GM19468 (cell line): ENCODE results near the gene CHCHD6.

ENCODE experiments used
- ATAC-seq: cut with Tn5 transposase; IDR thresholded peaks from one replicate; pipeline ENCODE4 v1.9.1; 2021; ENCODE audit warnings: mild to moderate bottlenecking, moderate library complexity, moderate number of reproducible peaks; ENCODE audit not compliant: unreplicated experiment; ENCODE audit errors: extremely low read depth

Gene CHCHD6

DNA sequence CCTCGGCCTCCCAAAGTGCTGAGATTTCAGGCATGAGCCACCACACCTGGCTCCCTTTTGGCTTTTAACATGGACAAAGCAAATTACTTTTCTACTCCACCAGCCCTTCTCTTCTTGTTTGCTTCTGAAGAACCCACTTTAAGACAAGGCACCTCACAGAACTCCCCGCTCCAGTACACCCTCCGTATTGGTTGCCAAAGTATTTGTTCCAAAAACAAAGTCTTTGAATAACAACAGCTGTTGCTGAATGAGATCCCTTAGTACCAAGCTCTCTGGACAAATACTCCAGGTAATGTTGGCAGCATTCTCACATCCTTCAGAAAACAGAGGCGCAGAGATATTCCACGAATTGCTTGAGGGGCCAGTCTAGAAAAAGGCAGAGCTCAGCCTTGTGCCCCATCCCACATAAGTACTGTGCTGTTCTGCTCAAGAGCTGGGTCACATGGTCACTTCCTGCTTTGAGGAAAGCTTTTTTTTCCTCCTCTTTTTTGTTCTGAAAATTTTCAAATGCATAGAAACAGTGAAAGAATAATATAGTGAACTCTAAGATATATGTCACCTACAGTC lies 7.3 kb upstream of the CHCHD6 start:
- ATAC-seq: no peak

DNA sequence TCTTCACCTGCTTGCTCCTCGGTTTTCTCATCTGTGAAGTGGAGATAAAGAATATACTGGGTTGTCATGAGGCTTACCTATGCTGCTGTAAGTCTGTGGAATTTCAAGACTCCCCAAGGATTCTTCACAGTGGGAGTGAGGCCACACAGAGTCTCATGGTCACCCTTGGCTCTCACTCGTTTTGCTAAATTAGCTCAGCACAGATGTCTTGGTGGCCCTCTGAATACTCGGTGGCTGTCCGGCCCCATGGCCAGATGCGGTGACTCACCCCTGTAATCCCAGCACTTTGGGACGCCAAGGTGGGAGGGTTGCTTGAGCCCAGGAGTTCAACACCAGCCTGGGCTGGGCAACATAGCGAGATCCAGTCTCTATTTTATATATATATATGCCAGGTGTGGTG lies 5.0 kb upstream of the CHCHD6 start:
- no peak for ATAC-seq

DNA sequence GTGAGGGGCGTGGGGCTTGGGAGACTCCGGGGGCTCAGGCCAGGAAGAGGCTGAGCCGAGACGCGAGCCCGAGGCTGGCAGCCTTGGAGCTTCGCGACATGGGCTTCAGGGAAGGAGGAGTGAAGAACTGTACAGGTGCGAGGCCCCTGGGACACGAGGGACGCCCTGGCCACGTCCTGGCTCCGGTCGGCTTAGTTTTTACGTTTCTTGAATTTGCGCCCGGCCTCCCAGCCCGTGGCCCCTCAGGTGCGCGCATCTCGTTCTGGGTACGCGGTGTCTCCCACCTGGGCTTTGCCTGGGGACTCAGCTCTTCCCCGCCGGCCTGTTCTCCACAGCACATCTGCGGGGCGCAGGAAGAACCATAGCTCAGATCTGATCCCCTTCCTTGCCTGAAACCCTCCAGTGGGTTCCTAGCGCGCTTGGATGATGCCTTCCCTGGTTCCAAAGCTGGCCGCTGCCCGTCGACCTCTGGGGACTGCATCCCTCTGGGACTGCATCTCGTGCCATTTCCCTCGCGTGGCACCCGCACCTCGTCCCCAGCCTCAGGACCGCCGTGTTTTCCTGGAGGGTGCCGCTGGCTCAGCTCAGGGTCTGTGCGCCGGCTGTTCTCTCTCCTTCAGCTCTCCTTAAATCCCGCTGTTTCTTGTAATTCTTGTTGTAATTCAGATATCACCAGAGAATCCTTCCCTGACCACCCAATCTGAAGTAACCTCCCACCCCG lies 614 bp downstream of the CHCHD6 start:
- no peak for ATAC-seq

DNA sequence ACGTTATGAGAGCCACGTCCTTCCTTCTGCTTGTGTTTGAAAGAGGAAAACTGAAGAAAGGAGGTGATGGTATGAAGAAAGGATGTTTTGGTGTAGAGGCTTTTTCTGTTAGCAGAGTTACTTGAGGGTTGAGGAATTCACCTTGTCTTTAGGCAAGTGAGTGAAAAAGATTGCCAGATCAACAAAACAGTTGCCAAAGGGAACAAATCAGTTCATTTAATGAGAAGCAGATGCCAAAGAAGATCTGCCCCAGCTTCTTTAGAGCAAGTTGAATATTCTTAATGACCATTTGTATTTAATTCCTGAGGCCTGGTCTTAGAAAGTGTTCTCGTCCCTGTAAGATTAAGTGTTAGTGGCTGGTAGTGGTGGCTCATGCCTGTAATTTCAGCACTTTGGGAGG lies 2.6 kb downstream of the CHCHD6 start:
- ATAC-seq: no peak

DNA sequence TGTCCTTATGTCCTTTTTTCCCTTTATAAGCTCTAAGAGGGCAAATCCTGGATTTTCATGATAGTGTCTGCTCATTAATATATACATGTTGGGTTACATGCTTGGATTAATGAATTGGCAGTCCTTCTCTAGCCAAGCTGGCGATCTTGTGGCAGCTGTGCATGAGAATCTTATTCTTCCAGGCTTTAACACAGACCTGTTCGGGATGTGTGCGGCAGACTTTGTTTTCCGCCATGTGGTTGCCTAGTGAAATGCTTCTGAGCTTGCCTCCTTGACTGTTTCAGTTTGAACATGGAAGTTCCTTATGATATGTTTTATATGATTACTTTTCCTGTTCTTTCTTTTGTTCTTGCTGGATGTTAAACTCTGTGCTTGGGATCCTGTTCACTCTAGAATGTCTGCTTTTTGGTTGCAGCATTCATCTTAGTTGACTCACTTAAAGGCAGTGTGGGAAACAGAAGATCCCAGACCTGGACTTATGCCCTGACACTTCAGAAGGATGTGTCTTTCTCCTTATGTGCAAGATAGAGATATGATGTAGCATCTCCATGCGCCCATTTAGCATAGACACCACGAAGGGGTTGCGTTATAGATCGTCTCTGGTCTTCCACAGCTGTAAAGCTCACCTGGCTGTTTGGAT lies 7.2 kb downstream of the CHCHD6 start:
- no peak for ATAC-seq

DNA sequence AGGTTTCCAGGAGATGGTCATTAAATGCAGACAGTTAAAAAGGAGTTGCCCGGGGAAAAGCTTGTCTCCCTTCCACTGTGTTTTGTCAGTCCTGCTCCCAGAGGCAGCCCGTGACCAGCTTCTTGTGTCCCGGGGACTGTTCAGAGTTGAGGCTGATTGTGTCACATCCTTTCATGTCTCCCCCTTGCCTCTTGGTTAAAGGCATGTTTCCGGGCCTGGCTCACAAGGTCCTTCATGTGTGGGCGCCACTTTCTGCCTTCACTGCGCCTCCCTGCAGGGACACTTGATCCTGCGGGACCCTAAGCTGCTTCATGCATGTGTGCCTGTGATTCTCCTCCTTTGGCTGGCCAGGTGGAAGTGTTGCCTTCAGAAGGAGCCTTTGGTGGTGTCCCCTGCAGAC lies 9.2 kb downstream of the CHCHD6 start:
- ATAC-seq: no peak

DNA sequence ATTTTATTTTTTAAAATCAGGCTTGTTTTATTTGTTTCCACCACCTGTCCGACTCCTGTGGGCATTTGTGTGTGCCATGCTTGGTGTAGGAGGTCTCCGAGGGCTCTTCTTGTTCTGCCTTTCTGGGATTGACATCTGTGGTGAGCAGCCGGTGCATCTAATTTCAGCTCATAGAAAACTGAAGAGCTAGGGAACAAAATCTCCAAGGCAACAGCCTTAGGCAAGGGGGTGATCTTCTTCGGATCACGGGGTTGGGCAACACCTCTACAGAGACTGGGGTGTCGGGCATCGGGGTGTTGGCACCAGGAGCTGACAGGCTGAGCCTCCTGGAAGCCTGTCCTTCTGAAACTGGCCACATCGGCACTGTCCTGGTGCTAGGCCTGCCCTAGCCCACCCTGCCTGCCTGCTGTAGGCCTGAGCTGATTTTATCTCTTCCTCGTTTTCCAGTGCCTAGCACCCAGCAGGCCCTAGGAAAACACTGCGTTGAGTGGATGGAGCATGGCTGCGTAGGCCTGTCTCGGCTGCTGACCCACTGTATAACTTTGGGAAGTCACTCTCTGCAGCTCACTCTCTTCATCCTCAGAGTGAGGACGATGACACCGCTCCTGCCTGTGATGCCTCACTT lies 10.3 kb downstream of the CHCHD6 start:
- no peak for ATAC-seq

DNA sequence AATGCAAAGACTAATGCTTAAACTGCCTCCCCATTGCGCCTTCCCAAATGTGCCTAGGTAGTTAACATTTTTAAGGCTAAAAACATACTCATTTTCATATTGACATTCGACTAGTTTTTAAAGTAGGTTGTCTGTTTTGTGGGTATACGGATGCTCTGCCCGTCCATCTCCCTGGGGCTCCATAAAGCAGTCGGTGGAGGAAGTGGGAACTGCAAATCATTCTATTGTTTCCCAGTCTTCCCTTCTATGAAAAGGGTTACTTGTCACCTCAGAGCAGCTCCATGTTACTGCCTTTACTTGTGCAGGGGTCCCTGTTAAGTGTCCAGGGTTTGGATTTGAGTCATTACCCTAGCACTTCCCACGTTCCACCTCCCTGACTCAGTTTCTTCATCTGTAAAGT lies 10.9 kb downstream of the CHCHD6 start:
- no peak for ATAC-seq

DNA sequence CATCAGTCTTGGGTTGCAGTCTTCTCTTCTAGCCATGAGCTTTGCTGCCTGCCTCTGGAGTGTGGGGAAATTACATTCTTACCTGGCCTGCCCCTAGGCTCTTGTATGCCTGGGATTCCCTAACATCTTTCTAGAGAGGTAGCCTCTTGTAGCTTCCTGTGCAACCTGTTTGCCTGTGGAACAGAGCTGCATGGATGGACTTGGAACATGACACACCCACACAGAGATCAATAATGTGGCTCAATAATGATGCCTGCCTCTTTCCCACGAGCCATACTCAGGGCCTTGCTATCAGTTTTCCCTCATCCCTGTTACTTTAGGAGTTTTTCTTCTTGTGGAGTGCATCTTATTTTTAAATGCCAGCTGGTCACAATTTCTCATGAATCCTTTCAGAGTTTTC lies 11.4 kb downstream of the CHCHD6 start:
- no peak for ATAC-seq

DNA sequence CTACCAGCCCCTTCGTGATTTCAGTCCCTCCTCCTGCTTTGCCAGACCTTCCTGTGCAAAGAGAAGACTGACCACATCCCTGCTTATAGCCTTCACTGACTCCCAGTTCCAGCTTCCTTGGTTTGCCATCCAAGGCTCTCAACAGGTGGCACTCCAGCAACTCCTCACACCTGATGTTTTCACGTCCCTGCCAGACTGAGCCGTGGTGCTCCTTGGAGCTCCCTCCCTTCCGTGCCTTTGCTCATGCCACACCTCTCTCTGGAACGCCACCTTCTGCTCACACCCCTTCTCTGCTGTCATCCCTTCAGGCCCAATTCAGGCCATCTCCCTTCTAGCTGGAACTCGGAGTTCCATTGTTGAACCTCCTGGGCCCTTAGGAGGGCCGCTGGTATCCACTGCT lies 12.0 kb downstream of the CHCHD6 start:
- ATAC-seq: no peak

DNA sequence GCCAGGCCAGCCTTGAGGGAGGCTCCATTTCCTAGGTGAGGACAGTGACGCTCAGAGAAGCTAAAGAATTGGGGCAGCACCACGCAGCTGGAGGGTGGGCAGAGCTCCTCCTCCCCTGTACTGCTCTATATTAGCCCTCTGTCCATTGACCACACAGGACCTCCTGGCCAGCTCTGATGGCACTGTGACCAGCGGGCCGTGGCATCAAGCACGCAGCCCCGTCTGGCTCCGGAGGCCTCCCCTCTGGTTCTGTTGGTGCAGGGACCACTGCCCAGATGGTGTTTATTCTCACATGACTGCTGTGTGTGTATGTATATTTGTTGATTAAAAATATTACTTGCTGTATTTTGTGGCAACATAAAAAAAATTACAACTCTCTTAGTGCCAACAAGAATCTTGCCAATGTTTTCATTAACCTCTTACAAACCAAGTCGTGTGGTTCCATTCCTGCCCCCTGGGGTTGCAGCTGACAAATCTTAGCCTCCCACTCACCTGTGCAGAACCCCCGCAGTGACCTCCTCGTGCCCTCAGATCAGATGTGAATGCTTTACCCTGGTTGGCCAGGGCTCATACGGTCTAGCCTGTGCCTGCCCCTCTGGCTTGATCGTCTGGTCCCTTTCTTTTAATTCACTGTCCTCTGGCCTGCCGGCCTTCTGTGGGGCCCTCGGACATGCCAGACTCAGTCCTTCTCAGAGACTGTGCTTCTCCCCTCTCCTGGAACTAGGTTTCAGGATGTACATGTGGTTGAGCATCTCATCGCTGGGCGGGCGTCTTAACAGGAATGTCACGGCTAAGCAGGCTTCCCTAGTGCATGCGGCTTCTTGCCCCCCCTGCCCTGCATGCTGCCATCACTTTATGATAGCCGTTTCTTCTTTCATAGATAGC lies 14.8 kb downstream of the CHCHD6 start:
- no peak for ATAC-seq

DNA sequence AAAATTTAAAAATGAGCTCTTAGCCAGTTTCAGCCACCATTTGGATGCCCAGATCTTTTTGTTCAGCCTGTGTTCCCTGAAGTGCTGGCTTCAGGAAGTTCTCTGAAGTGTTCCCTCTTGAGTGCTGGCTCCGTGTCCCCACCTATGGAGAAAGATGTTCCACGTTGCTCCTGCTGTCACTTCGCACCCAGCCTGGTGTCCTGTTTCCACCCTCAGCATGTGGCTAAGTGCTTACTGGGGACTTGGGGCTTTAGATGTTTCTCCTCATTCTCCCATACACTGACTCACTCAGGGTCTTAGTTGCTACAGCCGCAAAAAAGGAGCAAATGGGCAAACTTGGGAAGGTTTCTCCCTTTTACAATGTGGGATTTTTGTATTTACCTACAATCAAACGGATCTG lies 16.6 kb downstream of the CHCHD6 start:
- no peak for ATAC-seq

DNA sequence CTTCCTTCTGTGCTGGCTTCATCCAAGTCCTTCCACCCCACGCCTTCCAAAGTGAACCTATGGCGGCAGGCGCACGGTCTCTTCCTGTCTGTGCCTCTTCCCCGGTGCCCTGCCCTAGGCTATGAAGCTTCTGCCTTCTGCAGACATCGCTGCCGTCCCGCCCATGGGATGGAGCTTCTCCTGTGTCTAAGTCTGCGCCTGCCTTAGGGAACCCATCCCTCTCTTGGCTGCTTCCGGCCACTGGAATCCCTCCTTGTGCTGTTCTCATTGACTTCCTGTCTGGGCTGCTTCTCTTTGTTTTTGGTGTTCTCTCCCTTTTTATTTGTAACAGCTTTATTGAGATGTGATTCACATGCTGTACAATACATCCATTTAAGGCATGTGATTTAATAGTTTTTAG lies 17.2 kb downstream of the CHCHD6 start:
- ATAC-seq: no peak

DNA sequence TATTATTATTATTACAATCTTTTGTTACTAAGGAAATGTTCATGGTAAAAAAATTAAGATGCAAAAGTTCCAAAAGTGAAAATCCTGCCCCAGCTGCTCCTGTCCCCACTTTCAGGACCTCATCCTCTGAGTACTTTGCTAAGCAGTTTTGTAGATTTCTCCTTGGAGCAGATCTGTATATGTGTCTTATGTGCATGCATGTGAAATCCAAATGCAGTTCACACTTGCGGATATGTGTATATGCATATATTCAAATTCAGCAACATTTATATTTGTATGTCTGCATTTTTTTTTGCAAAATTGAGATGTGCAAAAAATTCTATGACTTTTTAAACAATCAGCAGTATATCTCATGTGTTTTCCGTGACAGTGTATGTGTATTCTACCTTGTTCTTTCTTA lies 19.2 kb downstream of the CHCHD6 start:
- no peak for ATAC-seq

DNA sequence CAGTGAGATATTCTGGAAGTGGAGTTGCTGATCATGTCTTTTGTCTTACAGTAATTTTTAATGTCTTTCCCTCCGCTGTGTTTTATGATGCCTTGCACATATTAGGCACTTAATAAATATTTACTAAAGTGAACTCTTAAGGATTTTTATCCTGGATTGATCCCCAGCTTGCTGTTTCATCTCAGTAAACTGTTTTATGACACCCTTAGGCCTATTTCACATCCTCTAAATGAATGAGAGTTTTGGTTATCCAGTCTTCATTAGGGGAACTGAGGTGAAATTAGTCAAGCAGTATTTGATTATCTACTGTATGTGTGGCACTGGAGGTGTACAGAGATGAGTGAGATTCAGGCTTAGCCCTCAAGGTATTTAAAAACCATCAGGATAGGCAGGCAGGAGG lies 19.8 kb downstream of the CHCHD6 start:
- ATAC-seq: no peak

DNA sequence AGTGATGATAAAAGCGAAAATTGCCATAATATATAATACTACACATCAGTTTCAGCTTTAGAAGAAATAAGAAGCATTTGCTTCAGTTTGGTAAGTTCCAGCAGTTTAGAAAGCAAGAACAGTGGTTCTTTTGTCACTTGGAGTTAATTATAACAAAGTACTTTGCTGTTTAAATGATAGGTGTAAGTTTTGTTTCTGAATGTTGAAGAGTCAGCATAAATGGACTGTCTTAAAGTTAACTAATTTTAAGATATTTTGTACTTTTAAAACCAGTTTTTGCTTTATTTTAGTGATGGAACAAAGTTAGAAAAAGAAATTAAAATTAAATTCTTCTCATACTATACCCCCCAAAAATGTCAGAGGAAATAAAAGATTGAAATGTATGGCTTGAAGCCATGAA lies 24.6 kb downstream of the CHCHD6 start:
- ATAC-seq: no peak

DNA sequence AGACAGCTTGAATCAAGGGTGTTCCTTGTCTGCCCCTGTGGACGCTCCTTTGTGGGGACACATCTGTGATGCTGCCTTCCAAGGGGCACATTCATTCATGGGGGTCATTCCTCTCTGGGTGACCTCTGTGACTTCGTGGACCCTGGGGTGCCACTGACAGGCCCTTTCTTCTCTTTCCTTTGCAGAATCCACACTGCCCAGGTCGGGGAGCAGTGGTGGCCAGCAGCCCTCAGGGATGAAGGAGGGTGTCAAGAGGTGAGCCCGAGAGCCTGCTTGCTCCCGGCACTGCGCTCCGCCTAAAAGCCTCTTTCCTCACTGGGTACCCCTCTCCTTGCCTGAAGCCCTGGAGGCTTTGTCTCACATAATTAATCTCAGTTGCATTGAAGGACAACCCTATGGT lies 26.3 kb downstream of the CHCHD6 start:
- no peak for ATAC-seq

DNA sequence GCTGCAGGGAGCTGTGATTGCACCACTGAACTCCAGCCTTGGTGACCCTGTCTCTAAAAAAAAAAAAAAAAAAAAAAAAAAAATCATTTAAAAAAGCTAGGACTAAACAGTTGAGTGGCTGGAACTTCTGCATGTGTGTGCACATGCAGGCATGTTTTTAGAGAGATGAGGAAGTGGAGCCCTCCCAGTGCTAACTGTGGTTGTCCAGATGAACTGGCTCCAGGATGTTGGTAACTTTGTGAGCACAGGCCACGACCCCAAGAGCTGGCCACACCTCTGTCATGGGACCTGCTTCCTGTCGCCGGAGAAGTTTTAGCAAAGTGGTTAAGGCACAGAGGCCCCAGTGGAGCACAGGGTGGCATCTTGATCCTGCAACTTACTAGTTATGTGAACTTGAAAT lies 27.0 kb downstream of the CHCHD6 start:
- no peak for ATAC-seq

DNA sequence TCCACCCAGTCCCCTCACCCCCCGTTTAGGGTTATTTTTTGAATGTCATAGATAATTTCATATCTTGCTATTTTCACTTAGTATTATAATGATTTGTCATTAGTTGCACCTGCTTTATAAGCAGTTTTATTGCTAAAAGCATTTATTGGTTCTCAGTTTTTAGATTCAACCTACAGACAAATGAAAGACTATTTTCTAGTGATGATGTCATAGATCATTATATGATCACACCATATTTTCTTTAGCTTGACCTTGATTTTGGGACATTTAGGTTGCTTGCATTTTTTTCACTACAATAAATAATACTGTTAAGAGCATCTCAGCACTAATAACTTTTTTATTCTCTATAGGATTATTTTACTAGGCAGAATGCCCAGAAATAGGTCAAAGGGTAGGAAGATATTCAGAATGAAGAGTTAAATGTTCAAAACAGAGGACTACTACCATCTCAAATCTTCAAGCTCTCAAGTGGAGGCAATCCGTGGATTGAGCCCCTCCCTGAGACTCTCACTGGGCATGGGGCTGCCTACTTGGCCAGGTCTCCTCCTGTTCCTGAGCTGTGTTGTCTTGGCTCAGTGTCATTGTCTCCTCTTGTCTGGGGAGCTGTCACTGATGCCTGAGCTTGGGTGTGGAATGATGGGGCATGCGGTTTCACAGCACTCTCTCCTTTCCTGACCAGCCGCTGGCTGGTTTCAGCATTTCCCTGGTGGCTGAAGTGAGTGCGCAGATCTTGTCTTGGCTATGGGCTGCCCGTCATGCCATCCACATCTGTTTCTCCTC lies 28.4 kb downstream of the CHCHD6 start:
- ATAC-seq: no peak

DNA sequence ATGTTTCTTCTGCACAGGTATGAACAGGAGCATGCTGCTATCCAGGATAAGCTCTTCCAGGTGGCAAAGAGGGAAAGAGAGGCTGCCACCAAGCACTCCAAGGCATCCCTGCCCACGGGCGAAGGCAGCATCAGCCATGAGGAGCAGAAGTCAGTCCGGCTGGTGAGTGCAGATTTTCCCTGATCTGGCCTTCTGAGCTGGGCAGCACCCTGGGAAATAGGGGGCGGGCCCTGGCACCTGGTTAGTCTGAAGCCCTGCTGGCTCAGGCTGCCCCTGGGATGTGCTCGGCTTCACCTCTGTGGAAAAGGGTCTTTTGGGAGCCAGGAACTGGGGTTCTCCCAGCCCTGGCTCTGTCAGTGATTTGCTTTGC lies 29.0 kb downstream of the CHCHD6 start:
- ATAC-seq: no peak
